ENCODE measurements around the gene RAI1.

- TF ChIP-seq POLR2A (IDR thresholded peaks at IDR 0.05; ENCODE audit: low read length), result no peak
- no peak for TF ChIP-seq GATA1 (IDR thresholded peaks at IDR 0.05; ENCODE audit: low read depth, low read length)
Observed at GRCh38 chr17:17670701-17671305, 10.5 kb upstream of the RAI1 start.

Measured in erythroblast (primary cell).